ENCODE results near the gene UPK1A. TPM values are rescaled to one million over a fixed set of nuclear protein-coding genes. Genes with fewer than 3 reads are reported as not detected.
A peak's percentile ranks its signal among the peaks of the same experiment; 100 is the strongest.
"Not testable (repeated sequence)": the region's sequence is repeated elsewhere in the genome, so short reads cannot be mapped to it uniquely, and the experiment has no call there.

Gene UPK1A
- total RNA-seq, 2 donors from 2014 or later = 4.4 TPM; not detected in 1

- DNase-seq (ENCODE audit: low spot score in 2 of 2) (no peak), ATAC-seq (peak in 1 of 2 donors; percentile 2)
- no peaks in the 10 kb centered on the region for H3K36me3 Mint-ChIP-seq
- peak overlapping the region in 1 of 2 donors; percentile 75 for H3K27ac Mint-ChIP-seq
- H3K9me3 Mint-ChIP-seq = no peaks in the 10 kb centered on the region
Observed at GRCh38 chr19:35665157-35665556, 1.2 kb upstream of the UPK1A start.

- H3K9me3 Mint-ChIP-seq = no peaks in the 10 kb centered on the region
- H3K27ac Mint-ChIP-seq = peak overlapping the region in 1 of 2 donors; percentile 61
- no peak for ATAC-seq
- no peaks in the 10 kb centered on the region for H3K36me3 Mint-ChIP-seq
- DNase-seq (ENCODE audit: low spot score in 2 of 2) = no peak
Observed at GRCh38 chr19:35665604-35666003, 713 bp upstream of the UPK1A start.

GRCh38 chr19:35669566-35669965 is 3.2 kb downstream of the UPK1A start:
- DNase-seq (ENCODE audit: low spot score in 2 of 2) (no peak), ATAC-seq (no peak)
- peak overlapping the region in 1 of 2 donors; percentile 7 for H3K27ac Mint-ChIP-seq
- H3K36me3 Mint-ChIP-seq = peaks cover 0 to 6% of the 10 kb centered on the region in 2 donors
- H3K9me3 Mint-ChIP-seq = no peaks in the 10 kb centered on the region

DNA sequence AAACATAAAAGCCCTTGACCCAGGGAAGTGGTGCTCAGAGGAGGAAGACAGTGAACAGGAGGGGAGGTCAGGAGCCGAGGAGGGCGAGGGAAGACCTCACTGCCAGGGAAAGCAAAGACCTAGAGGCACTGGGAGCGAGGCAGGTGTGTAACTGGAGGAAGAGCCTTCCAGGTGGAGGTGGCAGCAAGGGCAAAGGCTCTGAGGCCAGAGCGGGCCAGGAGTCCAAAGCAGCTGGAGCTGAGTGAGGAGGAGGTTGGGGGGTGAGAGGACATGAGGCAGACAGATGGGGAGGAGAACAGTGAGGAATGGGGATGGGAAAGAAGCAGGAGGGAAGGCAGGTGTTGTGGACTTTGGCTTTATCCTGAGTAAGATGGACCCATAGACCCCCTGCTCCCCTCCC is 3.7 kb downstream of the UPK1A start:
- Mint-ChIP-seq H3K27ac (peak overlapping the region in 1 of 2 donors; percentile 7), H3K36me3 (peaks cover 0 to 6% of the 10 kb centered on the region in 2 donors), H3K9me3 (no peaks in the 10 kb centered on the region)
- DNase-seq (ENCODE audit: low spot score in 2 of 2) = no peak
- no peak for ATAC-seq

DNA sequence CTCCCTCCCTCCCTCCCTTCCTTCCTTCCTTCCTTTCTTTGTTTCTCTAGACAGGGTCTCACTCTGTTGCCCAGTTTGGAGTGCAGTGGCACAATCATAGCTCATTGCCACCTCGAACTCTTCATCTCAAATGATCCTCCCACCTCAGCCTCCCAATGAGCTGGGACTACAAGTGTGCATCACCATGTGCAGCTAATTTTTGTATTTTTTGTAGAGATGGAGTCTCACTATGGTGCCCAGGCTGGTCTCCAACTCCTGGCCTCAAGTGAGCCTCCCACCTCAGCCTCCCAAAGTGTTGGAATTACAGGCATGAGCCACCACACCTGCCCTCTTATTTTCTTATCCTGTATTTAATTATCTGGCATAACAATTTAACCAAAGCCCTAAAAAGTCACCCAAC is 4.4 kb downstream of the UPK1A start:
- Mint-ChIP-seq H3K9me3 (no peaks in the 10 kb centered on the region), H3K36me3 (peaks cover 0 to 6% of the 10 kb centered on the region in 2 donors), H3K27ac (no peak overlapping the region)
- DNase-seq (ENCODE audit: low spot score in 2 of 2) (no peak), ATAC-seq (no peak)

DNA sequence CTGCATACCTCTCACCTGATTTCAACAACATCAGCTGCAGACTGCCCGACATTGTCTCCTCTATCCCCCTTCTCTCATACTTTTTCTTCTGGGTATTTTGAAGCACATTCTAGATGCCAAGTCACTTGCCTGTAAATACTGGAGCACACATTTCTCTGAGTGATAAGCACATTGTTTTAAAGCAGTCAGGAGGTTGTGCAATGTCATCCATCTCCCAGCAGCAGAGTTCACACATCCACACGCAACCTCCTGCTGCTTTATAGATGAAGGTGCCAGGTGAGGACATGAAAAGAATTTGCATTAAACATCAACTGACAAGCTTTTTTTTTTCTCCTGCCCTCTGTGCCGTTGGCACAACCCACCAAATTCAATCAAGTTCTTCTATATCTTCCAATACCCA is 5.5 kb downstream of the UPK1A start:
- Mint-ChIP-seq H3K9me3 (no peaks in the 10 kb centered on the region), H3K36me3 (peaks cover 0 to 6% of the 10 kb centered on the region in 2 donors), H3K27ac (no peak overlapping the region)
- no peak for ATAC-seq
- DNase-seq (ENCODE audit: low spot score in 2 of 2) = no peak

DNA sequence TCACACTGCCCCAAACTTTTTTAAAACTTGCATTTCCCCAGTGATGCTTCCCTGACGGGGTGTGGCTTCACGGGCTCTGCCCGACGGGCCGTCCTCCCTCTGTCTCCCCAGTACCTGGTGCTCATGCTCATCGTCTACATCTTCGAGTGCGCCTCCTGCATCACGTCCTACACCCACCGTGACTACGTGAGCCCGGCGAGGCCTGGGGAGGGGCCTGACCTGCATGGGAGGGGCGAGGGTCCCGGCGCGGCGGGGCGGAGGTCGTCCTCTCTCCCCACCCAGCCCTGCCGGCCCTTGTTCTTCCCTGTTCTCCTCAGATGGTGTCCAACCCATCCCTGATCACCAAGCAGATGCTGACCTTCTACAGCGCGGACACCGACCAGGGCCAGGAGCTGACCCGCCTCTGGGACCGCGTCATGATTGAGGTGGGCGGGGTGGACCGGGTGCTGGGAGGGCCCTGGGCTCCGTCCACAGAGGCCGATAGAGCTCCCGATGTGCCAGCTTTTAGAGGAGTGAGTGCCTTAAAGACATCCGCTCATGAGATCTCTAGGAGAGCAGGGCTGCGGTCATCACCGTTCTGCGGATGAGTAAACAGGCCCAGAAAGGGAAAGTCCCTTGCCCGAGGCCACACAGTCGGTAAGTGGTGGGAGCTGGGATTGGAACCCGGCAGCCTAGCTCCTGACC is 6.9 kb downstream of the UPK1A start:
- Mint-ChIP-seq H3K36me3 (peaks cover 0 to 6% of the 10 kb centered on the region in 2 donors), H3K27ac (peak overlapping the region; percentile 9 to 81), H3K9me3 (no peaks in the 10 kb centered on the region)
- DNase-seq (ENCODE audit: low spot score in 2 of 2) (peak; percentile 64 to 67), ATAC-seq (peak; percentile 94 to 95)

- H3K9me3 Mint-ChIP-seq = no peaks in the 10 kb centered on the region
- ATAC-seq = no peak
- H3K27ac Mint-ChIP-seq = no peak overlapping the region
Observed at GRCh38 chr19:35675589-35676140, 9.3 kb downstream of the UPK1A start.

DNA sequence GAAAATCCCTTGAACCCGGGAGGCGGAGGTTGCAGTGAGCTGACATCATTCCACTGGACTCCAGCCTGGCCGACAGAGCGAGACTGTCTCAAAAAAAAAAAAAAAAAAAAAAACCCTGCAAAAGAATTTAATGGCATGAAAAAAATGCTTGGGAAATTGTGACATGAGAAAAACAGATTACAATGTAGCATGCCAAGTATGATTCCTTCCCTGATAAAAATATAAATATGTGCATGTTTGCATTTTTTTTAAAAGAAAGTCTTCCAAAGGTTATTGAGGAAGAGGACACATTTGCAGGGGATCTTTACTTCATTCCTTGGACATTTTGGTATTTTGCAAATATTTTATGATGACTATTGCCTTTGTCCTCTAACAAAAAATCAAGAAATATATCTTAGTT is 23.5 kb downstream of the UPK1A start:
- DNase-seq (ENCODE audit: low spot score in 2 of 2) (no peak), ATAC-seq (no peak)
- no peaks in the 10 kb centered on the region for H3K9me3 Mint-ChIP-seq
- H3K27ac Mint-ChIP-seq = no peak overlapping the region
- no peaks in the 10 kb centered on the region for H3K36me3 Mint-ChIP-seq

More at GRCh38 chr19:35675589-35676140, 9.3 kb downstream of the UPK1A start:
- H3K36me3 Mint-ChIP-seq = peaks cover 0 to 6% of the 10 kb centered on the region in 2 donors
- no peak for DNase-seq (ENCODE audit: low spot score in 2 of 2)

- not testable (repeated sequence) for DNase-seq (ENCODE audit: low spot score in 2 of 2); H3K27ac Mint-ChIP-seq; ATAC-seq; H3K36me3 Mint-ChIP-seq; H3K9me3 Mint-ChIP-seq
Observed at GRCh38 chr19:35691106-35691505, 24.8 kb downstream of the UPK1A start.

- Mint-ChIP-seq H3K36me3 (peaks cover 0 to 7% of the 10 kb centered on the region in 2 donors), H3K9me3 (peaks cover 0 to 5% of the 10 kb centered on the region in 2 donors), H3K27ac (no peak overlapping the region)
- no peak for DNase-seq (ENCODE audit: low spot score in 2 of 2)
- no peak for ATAC-seq
Observed at GRCh38 chr19:35692010-35692409, 25.7 kb downstream of the UPK1A start.

DNA sequence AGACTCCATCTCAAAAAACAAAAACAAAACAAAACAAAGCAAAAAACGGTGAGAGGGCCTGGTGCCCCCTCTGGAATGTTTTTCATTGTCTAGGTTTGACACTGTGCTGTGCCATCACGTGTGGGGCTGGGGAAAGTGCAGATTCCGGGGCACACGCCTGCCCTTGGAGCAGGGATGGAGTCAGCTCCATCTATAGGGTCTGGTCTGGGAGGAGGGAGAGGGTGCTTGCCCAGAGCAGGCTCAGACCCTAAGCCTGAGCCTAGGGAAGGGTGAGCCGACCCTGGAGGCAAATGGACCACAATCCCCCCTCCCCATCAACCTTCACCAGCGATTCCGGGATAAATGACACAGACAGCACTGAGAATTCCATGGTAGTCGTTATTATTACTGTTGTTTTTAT is 27.1 kb downstream of the UPK1A start:
- peaks cover 0 to 5% of the 10 kb centered on the region in 2 donors for H3K9me3 Mint-ChIP-seq

GRCh38 chr19:35693835-35694599 is 27.7 kb downstream of the UPK1A start:
- H3K27ac Mint-ChIP-seq = peak overlapping the region in 1 of 2 donors; percentile 61
- peaks cover 0 to 5% of the 10 kb centered on the region in 2 donors for H3K9me3 Mint-ChIP-seq
- H3K36me3 Mint-ChIP-seq = peaks cover 0 to 7% of the 10 kb centered on the region in 2 donors
- ATAC-seq (peak; percentile 94 to 96), DNase-seq (ENCODE audit: low spot score in 2 of 2) (peak; percentile 90 to 96)

More for the DNA sequence above, 27.1 kb downstream of the UPK1A start:
- H3K27ac Mint-ChIP-seq = no peak overlapping the region
- DNase-seq (ENCODE audit: low spot score in 2 of 2) (no peak), ATAC-seq (peak; percentile 5 to 25)
- peaks cover 0 to 7% of the 10 kb centered on the region in 2 donors for H3K36me3 Mint-ChIP-seq

GRCh38 chr19:35695895-35696422 is 29.6 kb downstream of the UPK1A start:
- peak overlapping the region; percentile 54 to 65 for H3K27ac Mint-ChIP-seq
- DNase-seq (ENCODE audit: low spot score in 2 of 2) = no peak
- ATAC-seq = no peak
- H3K9me3 Mint-ChIP-seq = peaks cover 0 to 5% of the 10 kb centered on the region in 2 donors
- peaks cover 0 to 7% of the 10 kb centered on the region in 2 donors for H3K36me3 Mint-ChIP-seq

DNA sequence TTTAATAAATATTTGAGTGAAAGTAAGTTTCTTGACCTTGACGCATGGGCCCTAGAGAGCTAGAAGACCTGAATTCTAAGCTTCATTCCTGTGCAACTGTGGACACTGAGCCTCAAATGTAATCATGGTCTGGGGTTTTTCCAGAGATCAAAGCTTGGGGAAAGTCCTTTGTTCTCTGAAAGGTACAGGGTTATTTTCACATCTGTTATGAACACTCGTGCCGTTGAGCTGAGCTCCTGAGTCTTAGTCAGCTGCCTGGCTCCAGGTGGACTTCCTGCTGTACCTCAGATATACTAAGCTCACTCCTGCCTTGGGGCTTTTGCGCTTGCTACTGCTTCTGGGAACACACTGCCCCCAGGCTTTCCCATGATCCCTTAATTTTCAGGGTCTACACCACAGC is 30.5 kb downstream of the UPK1A start:
- DNase-seq (ENCODE audit: low spot score in 2 of 2) = peak in 1 of 2 donors; percentile 46
- peak overlapping the region in 1 of 2 donors; percentile 54 for H3K27ac Mint-ChIP-seq
- ATAC-seq = peak; percentile 78 to 84
- peaks cover 0 to 7% of the 10 kb centered on the region in 2 donors for H3K36me3 Mint-ChIP-seq
- peaks cover 0 to 5% of the 10 kb centered on the region in 2 donors for H3K9me3 Mint-ChIP-seq

DNA sequence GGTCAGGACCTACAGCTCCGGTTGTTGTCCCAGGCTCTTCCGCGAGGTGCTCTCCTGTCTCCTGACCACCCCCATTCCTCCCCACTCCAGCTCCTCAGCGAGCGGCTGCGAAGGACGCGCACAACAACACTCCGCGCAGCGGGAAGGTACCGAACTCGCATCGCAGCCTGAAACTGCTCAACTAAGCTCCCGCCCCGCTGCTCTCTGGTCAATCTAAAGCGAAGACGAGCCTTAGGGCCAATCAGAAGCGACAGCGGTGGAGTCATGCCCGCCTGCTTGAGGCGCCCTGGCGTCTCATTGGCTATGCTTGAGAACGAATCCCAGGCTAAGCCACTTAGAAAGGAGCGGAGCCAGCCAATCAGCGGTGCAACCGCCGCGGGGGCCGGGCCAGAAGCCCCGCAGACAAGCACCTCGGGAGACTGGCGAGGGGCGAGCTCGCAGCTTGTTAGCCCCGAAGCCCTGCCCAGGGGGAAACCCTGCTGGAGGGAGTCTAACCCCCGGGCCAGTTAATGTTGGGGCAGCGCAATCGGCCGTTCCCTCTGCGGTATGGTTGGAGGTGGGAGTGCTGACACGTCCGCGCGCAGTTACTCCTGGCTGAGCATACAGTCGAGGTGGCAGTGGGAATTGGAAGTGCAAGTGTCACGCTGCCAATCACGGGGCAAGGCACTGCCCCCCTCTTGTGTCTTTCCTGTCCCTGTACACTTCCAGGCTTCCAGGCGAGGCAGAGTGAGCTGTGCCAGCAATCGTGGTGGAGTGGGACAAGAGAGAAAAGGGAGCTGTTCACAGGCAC is 36.1 kb downstream of the UPK1A start:
- H3K27ac Mint-ChIP-seq = peak overlapping the region; percentile 73 to 99
- H3K9me3 Mint-ChIP-seq = peaks cover 0 to 3% of the 10 kb centered on the region in 2 donors
- peak; percentile 98 to 99 for ATAC-seq
- peak; percentile 88 to 96 for DNase-seq (ENCODE audit: low spot score in 2 of 2)
- H3K36me3 Mint-ChIP-seq = peaks cover 0 to 6% of the 10 kb centered on the region in 2 donors
